ENCODE measurements around the gene RGL4.
A peak's percentile ranks its signal among the peaks of the same experiment; 100 is the strongest.

RGL4 gene

GRCh38 chr22:23714596-23715578, 24.1 kb downstream of the RGL4 start:
- Histone ChIP-seq H3K4me2 (ENCODE audit: low read length) (peak overlapping the region; percentile 5; the same call in 1 of the 2 replicates), H3K9me3 (ENCODE audit: control insufficient read depth, insufficient read depth, low read length) (no peaks in the 10 kb centered on the region), H3K4me1 (ENCODE audit: control insufficient read depth, low read length) (peaks cover 20% of the 10 kb centered on the region), H3K79me2 (ENCODE audit: control insufficient read depth, low read length) (peaks cover 23% of the 10 kb centered on the region), H4K20me1 (ENCODE audit: control insufficient read depth, insufficient read depth, low read depth, low read length) (no peaks in the 10 kb centered on the region), H3K4me3 (ENCODE audit: low read length) (no peak overlapping the region), H3K9me2 (replicated peaks; ENCODE audit: control insufficient read depth, low read length) (no peaks in the 10 kb centered on the region), H3K27ac (ENCODE audit: low read depth, low read length) (no peak overlapping the region), H3K36me3 (ENCODE audit: control insufficient read depth, low read length) (peaks cover 42% of the 10 kb centered on the region), H3F3A (ENCODE audit: control insufficient read depth, insufficient read depth) (no peaks in the 10 kb centered on the region; the same call in 1 of the 2 replicates), H3K27me3 (ENCODE audit: control insufficient read depth, low read length) (no peaks in the 10 kb centered on the region)
- no peak for TF ChIP-seq EZH2phosphoT487 (IDR thresholded peaks at IDR 0.05; ENCODE audit: borderline replicate concordance, low read length)
- no peak for TF ChIP-seq CTCF (IDR thresholded peaks at IDR 0.05; ENCODE audit: low read depth, low read length, poor library complexity, severe bottlenecking)

GRCh38 chr22:23715806-23716375, 25.1 kb downstream of the RGL4 start:
- peaks cover 20% of the 10 kb centered on the region for H3K4me1 ChIP-seq (ENCODE audit: control insufficient read depth, low read length)
- H3F3A ChIP-seq (ENCODE audit: control insufficient read depth, insufficient read depth), result no peaks in the 10 kb centered on the region; the same call in 1 of the 2 replicates
- peak overlapping the region; percentile 84 for H3K4me2 ChIP-seq (ENCODE audit: low read length)
- peaks cover 32% of the 10 kb centered on the region for H3K36me3 ChIP-seq (ENCODE audit: control insufficient read depth, low read length)
- no peaks in the 10 kb centered on the region for H3K27me3 ChIP-seq (ENCODE audit: control insufficient read depth, low read length)
- TF ChIP-seq CTCF (IDR thresholded peaks at IDR 0.05; ENCODE audit: low read depth, low read length, poor library complexity, severe bottlenecking) (no peak), EZH2phosphoT487 (IDR thresholded peaks at IDR 0.05; ENCODE audit: borderline replicate concordance, low read length) (no peak)
- peak overlapping the region; percentile 91 for H3K4me3 ChIP-seq (ENCODE audit: low read length)
- H3K9me3 ChIP-seq (ENCODE audit: control insufficient read depth, insufficient read depth, low read length), result no peaks in the 10 kb centered on the region
- no peaks in the 10 kb centered on the region for H4K20me1 ChIP-seq (ENCODE audit: control insufficient read depth, insufficient read depth, low read depth, low read length)
- peaks cover 23% of the 10 kb centered on the region for H3K79me2 ChIP-seq (ENCODE audit: control insufficient read depth, low read length)
- H3K27ac ChIP-seq (ENCODE audit: low read depth, low read length), result no peak overlapping the region
- H3K9me2 ChIP-seq (replicated peaks; ENCODE audit: control insufficient read depth, low read length), result no peaks in the 10 kb centered on the region

GRCh38 chr22:23716811-23717801, 26.3 kb downstream of the RGL4 start:
- Histone ChIP-seq H3K27ac (ENCODE audit: low read depth, low read length) (peak overlapping the region; percentile 29; the same call in 1 of the 2 replicates), H3K4me2 (ENCODE audit: low read length) (peak overlapping the region; percentile 84)

More at GRCh38 chr22:23716811-23717801, 26.3 kb downstream of the RGL4 start:
- Histone ChIP-seq H3K27me3 (ENCODE audit: control insufficient read depth, low read length) (no peaks in the 10 kb centered on the region), H4K20me1 (ENCODE audit: control insufficient read depth, insufficient read depth, low read depth, low read length) (no peaks in the 10 kb centered on the region), H3K4me1 (ENCODE audit: control insufficient read depth, low read length) (peaks cover 20% of the 10 kb centered on the region), H3K79me2 (ENCODE audit: control insufficient read depth, low read length) (peaks cover 23% of the 10 kb centered on the region), H3K4me3 (ENCODE audit: low read length) (peak overlapping the region; percentile 91), H3K9me2 (replicated peaks; ENCODE audit: control insufficient read depth, low read length) (no peaks in the 10 kb centered on the region), H3K9me3 (ENCODE audit: control insufficient read depth, insufficient read depth, low read length) (no peaks in the 10 kb centered on the region), H3K36me3 (ENCODE audit: control insufficient read depth, low read length) (peaks cover 22% of the 10 kb centered on the region), H3F3A (ENCODE audit: control insufficient read depth, insufficient read depth) (no peaks in the 10 kb centered on the region; the same call in 1 of the 2 replicates)
- TF ChIP-seq CTCF (IDR thresholded peaks at IDR 0.05; ENCODE audit: low read depth, low read length, poor library complexity, severe bottlenecking) (no peak), EZH2phosphoT487 (IDR thresholded peaks at IDR 0.05; ENCODE audit: borderline replicate concordance, low read length) (no peak)

All from DOHH2 (cell line).